Stimulated activated CD4-positive, alpha-beta T cell treated with anti-CD3 and anti-CD28 coated beads, Interleukin-2, amount 100 ng/mL, for 48 hours (primary cell): ENCODE data around the gene ZNF407.
"Not testable (repeated sequence)": the region's sequence is repeated elsewhere in the genome, so short reads cannot be mapped to it uniquely, and the experiment has no call there.

Experiments used
- DNase-seq, 2 donors: peaks; one replicate each; pipeline ENCODE4 v3.0.0-alpha.2; 2020

ZNF407 gene

GRCh38 chr18:75083761-75084160, 486.1 kb downstream of the ZNF407 start:
- no peak for DNase-seq

- not testable (repeated sequence) for DNase-seq
Measured at GRCh38 chr18:75085676-75086075, 488.0 kb downstream of the ZNF407 start.

GRCh38 chr18:75086494-75087034, 488.9 kb downstream of the ZNF407 start:
- no peak for DNase-seq

- no peak for DNase-seq
Measured at GRCh38 chr18:75087119-75088020, 489.7 kb downstream of the ZNF407 start.

- no peak for DNase-seq
Measured at GRCh38 chr18:75088021-75088506, 490.4 kb downstream of the ZNF407 start.

- DNase-seq = no peak
Measured at GRCh38 chr18:75088622-75089211, 491.0 kb downstream of the ZNF407 start.

- DNase-seq = no peak
Measured at GRCh38 chr18:75089748-75090327, 492.2 kb downstream of the ZNF407 start.

- DNase-seq = no peak
Measured at GRCh38 chr18:75090336-75090735, 492.7 kb downstream of the ZNF407 start.

GRCh38 chr18:75097491-75098225, 500.0 kb downstream of the ZNF407 start:
- DNase-seq = no peak

- no peak for DNase-seq
Measured at GRCh38 chr18:75100832-75101630, 503.4 kb downstream of the ZNF407 start.

- DNase-seq = no peak
Measured at GRCh38 chr18:75101916-75102315, 504.2 kb downstream of the ZNF407 start.

GRCh38 chr18:75104029-75104428, 506.4 kb downstream of the ZNF407 start:
- not testable (repeated sequence) for DNase-seq

GRCh38 chr18:75104483-75104882, 506.8 kb downstream of the ZNF407 start:
- DNase-seq = no peak

GRCh38 chr18:75105551-75106254, 508.0 kb downstream of the ZNF407 start:
- DNase-seq = no peak

GRCh38 chr18:75106746-75107145, 509.1 kb downstream of the ZNF407 start:
- DNase-seq = no peak

- no peak for DNase-seq
Measured at GRCh38 chr18:75107196-75107930, 509.7 kb downstream of the ZNF407 start.

- DNase-seq = no peak
Measured at GRCh38 chr18:75107931-75108276, 510.2 kb downstream of the ZNF407 start.

GRCh38 chr18:75108579-75109318, 511.1 kb downstream of the ZNF407 start:
- no peak for DNase-seq

GRCh38 chr18:75109319-75109691, 511.6 kb downstream of the ZNF407 start:
- no peak for DNase-seq

GRCh38 chr18:75109819-75110218, 512.1 kb downstream of the ZNF407 start:
- no peak for DNase-seq
